ENCODE data around the gene MPC1L.

DNA sequence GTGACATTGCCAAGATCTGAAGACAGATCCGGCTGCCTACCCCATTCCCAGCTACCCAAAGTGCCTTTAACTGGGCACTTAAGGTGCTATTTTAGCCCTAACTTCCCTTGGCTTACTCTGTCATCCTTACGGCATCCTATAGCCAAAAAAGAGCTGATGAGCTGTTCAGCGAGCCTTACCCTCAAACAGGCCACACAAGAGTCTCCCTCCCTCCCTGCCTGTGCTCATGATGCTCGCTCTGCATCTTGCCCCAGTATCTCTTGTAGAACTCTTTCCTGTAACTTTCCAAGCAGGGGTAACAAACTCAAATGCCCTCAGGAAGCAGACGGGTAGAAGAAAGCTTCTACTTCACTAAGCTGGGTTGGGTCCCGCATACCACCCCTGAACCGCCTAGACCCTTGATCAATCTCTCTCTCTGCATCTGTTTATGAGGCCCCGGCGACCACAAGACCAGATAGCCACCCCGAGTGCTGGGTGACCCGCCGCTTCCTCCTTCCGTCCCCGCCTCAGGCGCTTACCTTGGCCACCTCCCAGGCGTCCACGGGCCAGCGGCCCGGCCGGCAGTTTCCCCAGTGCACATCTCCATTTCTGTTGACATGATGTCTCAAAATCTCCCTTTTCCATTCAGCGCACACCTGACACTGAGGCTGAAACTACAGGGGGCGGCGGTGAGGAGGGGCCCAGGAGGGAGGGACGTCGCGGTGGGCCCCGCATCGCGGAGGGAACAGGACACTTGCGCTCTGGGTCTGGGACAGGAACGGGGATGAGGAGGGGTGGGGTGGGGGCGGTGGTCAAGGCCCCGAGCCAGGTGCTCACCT, 23.5 kb downstream of the MPC1L start:
- TF ChIP-seq POLR2A (IDR thresholded peaks at IDR 0.05; ENCODE audit: low read depth, low read length) (no peak), TAF1 (IDR thresholded peaks at IDR 0.05; ENCODE audit: low read depth, low read length) (no peak)
